Measurements from ENCODE around the gene PLXNA1.
A peak's percentile ranks its signal among the peaks of the same experiment; 100 is the strongest.

Gene PLXNA1

DNA sequence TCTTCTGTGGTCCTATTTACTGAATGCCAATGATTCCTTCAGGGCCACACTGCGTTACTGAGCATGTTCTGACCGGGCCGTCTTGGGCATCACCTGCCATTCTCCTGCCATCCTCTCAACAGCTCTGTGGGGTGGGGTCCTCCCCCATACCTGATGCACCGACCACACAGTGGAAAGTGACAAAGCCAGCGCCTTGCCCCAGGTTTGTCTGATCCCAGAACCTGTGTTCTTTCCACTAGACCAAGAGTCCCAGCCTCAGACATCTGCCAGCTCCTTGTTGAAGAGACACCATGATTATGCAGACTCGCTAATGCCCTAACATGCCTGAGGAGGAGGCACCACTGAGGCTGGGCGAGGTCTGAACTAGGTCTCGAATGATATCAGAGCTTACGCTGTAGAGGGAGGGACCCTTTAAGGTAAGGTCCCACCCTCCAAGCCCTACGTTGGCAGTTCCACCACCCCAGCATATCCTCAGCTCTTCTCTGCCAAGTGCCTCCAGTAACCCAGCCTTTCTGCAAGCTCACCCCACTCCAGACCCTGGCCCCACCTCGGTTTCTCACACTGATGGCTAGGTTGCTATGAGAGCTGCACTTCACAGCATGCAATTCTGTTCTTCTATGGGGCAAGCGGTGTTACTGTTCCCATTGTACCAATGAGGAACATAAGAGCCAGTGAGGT is 29.8 kb upstream of the PLXNA1 start:
- no peak for DNase-seq

- DNase-seq = no peak
Measured at GRCh38 chr3:126954141-126954842, 28.6 kb upstream of the PLXNA1 start.

- no peak for DNase-seq
Measured at GRCh38 chr3:126955004-126955790, 27.7 kb upstream of the PLXNA1 start.

- DNase-seq = no peak
Measured at GRCh38 chr3:126956361-126956760, 26.6 kb upstream of the PLXNA1 start.

DNA sequence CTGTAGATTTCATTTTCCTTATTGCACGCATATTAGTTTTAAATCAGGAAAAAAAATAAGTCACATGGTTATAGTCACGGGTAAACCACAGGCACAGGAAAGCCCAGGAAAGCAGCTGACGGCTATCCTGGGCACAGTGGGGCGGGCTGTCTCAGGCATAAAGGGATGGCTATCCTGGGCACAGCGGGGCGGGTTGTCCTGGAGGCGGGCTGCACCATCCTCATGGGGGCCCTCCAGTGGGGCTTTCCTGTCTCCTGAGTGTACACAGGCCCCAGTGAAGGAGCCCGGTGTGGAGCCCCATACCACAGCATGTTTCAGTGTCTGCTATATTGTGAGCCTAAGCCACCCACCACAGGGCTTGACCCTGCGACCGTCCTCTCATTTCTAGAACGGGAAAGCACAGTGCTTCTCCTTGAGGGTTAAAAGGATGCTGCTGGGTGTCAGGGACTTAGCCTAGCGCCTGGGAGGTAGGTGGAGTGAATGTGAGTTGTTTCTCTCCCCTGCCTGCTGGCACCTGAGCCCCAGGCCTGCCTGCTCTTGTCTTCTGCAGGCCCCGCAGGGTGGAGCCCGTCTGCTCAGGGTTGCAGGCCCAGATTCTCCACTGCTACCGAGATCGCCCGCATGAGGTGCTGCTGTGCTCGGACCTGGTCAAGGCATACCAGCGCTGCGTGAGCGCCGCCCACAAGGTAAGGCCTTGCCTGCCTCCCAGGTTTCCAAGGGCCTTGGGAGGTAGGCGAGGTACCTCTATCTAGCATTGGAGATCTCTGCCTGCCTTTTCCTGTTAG is 25.9 kb upstream of the PLXNA1 start:
- DNase-seq = no peak

GRCh38 chr3:126957776-126958637 is 24.9 kb upstream of the PLXNA1 start:
- no peak for DNase-seq

GRCh38 chr3:126958638-126959085 is 24.3 kb upstream of the PLXNA1 start:
- DNase-seq = no peak

GRCh38 chr3:126959136-126959920 is 23.6 kb upstream of the PLXNA1 start:
- DNase-seq = no peak

GRCh38 chr3:126959921-126960603 is 22.9 kb upstream of the PLXNA1 start:
- DNase-seq = peak; percentile 72

DNA sequence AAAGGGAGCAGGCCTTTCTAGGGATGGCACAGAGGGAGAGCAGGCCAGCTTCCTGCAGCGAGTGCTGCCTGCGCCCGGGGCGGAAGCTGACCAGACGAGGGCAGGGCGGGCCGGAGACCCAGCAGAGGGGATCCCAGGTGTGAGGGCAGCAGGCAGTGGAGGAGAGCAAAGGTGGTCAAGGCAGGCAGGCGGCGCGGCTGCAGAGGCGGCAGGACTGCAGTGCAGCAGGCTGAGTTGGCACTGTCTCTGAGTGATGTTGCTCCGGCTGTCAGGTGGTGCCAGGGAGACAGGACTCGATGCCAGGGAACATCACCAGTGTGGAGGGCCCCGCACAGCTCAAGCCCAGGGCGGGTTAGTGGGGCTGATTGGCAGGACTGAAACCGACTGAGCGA is 22.3 kb upstream of the PLXNA1 start:
- DNase-seq = no peak

GRCh38 chr3:126961191-126961790 is 21.6 kb upstream of the PLXNA1 start:
- DNase-seq = peak; percentile 60

DNA sequence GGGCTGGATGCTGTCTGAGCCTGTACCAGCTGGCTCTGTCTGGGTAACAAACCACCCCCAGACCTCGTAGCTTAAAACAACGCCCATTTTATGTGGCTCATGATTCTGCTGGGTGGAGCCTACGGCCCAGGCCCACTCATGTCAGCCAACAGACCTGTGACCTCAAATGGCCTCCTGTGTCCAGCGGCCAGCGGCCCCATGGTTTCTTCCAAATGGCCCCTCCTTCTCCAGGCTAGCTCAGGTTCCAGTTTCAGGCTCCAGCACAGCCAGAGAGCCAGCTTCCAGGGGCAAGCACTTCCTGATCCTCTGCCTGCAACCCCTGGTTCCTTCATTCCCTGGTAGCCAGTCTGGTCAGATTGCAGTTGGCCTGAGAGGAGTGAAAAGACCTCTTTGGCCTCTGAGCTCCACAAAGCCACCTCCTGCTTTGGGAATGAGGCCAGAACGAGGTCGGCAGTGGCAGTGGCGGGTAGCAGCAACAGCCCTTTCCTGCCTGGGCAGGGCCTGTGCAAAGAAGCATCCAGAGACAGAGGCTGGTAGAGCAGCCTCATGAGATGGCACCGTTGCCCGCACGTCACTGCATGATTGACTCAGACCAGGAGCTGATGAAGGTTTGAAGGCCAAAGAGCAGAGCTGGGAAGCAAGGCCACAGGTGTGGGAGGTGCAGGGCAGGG is 21.0 kb upstream of the PLXNA1 start:
- DNase-seq = no peak

- no peak for DNase-seq
Measured at GRCh38 chr3:126962756-126963155, 20.2 kb upstream of the PLXNA1 start.

DNA sequence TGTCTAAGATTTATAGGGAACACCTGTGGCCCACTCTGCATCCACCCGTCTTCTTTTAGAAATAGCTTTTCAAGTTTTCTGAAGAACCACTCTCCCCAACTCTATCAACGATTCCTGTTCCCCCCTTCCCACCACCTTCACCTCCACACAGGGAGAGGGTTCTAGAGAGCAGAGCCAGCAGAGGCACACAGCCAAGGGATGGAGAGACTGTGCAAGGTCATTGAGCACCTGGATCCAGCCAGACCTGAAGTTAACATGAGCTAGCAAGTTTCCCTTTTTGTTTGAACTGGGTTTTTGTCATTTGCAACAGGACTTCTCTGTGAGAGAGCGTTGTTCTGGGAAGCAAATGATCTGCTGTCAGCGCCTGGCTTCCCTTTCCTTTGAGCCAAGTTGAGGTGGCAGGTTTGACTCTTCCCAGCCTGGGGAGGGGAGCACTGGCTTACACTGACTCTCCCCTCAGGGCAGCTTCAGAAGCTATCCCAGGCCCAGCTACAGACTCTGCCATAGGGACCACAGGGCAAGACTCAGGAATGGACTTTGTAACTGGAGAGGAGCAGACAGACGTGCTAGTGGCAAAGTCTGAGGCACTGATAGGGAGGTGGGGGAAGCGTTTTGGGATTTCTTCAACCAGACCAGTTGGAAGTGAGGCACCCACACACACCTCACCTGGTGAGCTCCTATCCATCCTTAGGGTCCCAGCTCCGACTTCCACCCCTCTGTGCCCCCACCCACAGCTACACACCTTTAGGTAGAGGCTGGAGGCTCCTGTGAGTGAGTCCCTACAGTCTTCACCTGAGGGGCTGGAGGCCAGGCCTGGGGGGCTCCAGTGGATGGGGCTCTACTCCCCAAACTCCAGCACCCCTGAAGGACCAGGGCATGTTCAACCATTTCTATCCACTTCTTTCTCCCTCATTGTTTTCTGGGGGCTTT is 19.4 kb upstream of the PLXNA1 start:
- no peak for DNase-seq

- DNase-seq = no peak
Measured at GRCh38 chr3:126964261-126964660, 18.7 kb upstream of the PLXNA1 start.

DNA sequence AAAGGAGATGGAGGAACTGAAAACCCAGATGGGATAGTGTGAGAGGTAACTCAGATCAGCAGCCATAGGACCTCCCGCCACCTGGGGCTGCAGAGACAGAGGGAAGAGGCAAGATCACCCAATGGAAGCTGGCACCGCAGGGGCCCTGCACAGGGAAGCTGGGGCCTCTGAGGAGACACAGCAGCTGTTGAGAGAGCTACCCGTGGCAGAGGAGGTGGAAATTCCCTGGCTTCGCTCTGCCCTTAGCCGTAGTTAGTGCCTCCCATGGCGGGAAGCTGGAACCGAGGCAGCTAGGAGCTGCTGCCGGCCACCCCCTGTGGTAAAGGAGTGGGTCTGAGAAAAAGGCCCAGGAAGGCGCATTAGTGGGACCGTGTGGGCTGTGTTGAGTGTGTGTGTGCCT is 18.0 kb upstream of the PLXNA1 start:
- DNase-seq = no peak

- DNase-seq = no peak
Measured at GRCh38 chr3:126965526-126966080, 17.3 kb upstream of the PLXNA1 start.

- no peak for DNase-seq
Measured at GRCh38 chr3:126967386-126967785, 15.5 kb upstream of the PLXNA1 start.

Measured in fibroblast of skin of back (primary cell).